ENCODE measurements around the gene LPCAT1.
"Not testable (repeated sequence)": the region's sequence is repeated elsewhere in the genome, so short reads cannot be mapped to it uniquely, and the experiment has no call there.

The LPCAT1 gene

DNA sequence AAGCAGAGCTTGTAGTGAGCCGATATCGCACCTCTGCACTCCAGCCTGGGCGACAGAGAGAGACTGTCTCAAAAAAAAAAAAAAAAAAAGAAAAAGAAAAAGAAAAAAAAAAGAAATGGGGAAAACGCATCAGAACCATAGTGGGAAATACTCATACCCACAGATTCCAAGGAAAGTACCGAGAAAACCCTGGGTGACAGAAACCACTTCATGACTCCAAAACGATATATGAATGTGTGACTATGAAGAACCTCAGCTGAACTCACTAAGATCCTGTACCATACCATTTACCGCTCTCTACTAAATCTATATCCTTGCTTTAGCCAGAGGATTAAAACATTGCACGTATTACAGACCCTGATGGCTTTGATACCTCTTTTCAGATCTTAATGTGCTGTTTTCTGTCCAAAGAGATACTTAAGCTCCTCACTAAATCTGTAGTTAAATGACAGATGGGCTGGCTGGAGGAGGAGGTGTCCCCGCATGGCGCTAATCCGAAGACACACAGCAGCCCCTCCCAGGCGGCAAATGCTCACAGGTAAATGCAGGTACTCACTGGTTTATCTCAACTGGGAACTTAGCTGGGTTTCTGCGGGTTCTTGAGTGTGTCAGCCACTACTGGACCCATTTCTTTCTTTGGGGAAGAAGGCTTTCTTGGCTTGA is 2.8 kb downstream of the LPCAT1 start:
- DNase-seq, result no peak

DNA sequence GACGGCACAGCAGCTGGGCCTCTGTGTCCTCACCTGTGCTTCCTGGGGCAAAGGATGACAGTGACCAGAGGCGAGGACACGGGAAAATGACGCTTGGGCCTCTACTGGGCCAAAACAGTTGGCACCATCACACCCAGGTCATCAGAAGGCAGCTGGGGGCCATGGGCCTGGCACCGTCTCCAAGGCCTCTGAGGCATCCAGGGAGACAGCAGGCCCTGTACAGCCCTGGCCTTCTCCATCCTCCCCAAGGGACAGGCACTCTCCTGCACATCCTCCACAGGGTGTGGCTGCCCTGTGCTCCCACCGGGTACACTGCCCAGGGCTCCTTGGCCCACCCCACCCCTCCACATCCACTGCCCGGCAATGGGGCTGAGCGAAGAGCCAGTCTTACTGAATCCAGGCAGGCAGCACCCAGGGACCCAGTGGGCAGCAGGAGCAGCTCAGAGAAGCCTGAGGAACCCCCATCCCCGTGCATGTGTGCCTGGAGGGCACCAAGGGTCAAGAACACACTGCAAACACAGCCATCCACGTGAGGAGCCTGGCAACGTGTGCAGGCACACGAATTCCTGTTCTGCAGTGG is 4.0 kb downstream of the LPCAT1 start:
- no peak for DNase-seq

DNA sequence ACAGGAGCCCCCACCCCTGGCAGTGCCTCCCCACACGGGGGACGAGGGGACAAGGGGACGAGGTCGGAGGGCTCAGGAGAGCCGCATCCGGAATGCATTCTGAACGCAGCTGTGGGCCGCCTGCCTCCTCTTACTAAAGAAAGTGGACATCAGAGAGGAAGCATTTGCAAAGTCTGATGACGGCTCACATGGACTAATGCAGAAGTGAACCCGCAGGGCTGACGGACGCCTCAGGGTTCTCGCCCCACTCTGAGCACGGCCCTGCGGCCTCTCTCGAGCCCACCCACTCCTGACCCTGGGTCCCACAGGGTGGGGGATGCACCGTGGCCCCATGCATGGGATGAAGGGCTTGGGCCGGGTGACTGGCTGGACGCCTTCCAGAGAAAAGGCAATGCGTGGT is 5.9 kb downstream of the LPCAT1 start:
- DNase-seq, result no peak

DNA sequence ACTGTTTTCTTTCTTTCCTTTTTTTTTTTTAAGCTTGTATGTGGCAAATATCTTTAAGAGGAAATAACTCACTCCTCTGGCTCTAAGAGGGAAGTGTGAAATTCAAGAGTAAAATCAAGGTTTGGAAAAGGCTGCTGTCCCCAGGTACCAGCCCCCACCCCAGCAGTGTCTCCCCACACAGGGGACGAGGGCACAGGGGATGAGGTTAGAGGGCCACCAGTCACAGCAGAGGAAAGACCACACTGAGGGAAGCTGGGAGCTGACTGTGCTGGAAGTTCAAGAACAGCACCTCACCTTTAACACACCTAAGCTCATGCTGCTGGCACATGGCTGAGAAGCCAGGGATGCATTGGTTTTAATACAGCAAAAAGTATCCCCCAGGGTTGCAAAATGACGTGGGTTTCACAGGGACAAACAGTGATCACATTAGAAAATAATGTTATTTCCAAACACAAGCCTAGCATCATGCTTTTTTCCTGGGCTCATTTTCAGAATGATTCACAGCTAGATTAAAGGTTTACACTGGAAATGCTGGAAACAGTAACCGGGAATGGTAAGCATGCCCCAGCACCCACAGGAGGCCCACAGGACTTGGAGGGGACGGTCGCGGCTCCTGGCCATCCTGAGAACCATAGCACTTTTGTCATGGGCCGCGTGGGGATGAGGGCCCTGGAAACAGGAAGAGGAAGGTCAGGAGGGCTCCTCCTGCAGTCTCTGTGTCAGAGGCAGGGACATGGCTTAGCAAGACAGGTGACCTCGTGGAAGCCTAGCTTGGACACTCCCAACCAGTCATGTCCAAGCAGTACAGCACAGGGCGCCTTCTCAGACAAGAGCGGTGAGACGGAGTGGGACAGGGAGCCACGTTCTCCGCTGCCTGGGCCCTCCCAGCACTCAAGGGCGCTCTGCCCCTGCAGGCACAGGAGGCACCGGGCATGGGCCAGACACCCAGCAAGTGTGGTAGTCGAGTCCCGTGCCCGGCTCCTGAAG is 6.9 kb downstream of the LPCAT1 start:
- no peak for DNase-seq

DNA sequence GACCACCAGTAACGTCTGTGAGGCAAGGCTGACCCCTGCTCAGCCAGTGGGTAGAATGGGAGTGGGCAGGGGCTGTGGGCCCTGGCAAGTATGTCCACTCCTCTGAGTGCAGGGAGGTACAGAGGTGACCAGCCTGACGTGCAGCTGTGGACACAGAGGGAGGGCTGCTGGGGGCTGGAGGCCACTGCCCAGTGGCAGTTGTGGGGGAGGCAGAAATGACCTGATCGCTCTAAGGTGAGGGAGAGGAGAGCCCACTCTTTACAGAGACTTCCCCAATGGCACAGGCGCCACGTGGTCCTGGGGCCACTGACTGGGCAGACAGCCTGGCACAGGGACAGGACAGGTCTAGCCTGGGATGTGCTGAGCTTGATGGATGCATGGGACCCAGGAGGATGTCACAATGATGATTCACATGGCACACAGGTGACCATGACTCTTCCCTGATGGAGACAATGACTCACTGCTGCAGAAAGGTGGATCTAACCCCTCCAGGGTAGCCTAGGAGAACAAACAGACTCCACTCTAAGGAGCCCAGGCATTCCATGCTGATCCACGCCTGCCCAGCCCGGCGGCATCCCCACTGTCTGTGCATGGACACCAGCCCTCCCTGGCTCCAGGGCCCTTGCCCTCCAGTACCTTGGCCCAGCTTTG is 7.7 kb downstream of the LPCAT1 start:
- DNase-seq, result no peak

DNA sequence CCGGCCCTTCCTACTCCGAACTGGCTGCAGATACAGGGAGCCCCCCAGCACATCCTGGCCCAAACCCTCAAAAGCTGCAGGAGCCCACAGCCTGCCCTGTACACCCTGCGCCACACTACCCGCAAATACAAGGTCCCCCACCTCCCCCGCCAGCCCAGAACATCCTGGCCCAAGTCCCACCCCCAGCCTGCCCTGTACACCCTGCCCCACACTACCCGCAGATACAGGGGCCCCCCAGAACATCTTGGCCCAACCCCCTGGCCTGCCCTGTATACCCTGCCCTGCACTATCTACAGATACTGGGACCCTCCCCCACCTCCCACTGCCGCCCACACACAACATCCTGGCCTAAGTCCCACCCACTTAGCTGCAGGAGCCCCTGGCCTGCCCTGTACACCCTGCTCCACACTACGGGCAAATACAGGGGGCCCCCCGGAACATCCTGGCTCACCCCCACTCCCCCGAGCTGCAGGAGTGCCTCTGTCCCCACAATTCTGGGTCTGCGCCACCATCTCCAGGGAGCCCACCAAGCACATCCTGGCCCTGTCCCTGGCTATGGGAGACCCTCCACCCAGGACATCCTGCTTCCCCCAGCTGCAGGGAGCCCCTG is 8.3 kb downstream of the LPCAT1 start:
- no peak for DNase-seq

DNA sequence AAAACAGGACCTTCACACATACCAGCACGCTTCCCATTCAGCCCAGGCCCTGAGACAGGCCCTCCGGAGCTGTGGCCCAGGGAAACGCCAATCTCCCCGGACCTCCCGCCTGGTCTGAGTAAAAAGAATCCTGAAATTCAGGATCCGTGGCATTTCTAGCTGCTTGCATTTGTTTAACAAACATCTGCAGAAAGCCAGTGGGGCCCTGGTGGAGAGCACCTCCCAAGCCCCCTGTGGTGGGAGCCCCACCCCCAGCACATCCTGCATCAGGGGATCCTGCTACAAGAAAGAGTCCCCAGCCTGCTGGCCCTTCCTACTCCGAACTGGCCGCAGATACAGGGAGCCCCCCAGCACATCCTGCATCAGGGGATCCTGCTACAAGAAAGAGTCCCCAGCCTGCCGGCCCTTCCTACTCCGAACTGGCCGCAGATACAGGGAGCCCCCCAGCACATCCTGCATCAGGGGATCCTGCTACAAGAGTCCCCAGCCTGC is 8.9 kb downstream of the LPCAT1 start:
- not testable (repeated sequence) for DNase-seq

DNA sequence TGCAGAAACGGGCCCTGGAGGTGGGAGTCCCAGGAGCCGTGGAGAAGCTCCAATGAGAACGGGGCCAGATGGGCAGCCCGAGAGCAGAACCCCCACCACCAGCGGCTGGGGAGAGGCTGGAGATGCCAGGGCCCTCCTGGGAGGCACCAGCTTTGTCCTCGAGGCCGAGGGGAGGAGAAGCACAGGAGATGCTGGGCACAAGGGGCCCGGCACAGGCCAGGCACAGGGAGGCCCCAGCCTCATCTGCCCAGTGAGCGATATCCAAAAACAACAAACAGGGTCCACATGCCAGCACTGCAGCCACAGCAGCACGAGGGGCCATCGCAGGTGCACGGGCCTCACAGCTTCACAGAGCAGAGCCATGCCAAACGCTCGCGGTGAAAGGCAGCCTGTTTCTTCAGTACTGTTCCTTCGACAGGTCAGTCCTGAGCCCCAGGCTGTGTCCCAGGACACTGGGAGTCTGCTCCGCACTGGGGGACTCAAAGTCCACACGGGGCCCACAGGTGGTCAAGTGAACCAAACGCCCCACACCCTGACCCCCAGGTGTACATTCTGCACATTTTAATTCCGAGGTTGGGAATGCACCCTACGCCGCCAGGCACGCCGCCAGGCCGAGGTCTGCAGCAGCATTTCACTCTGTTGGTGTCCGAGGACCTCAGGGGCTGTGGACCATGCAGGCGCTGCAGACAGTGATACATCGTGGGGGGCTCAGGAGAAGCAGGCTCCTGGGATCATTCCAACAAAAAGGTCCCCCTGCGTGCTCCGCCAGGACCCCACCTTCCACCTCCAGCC is 9.5 kb downstream of the LPCAT1 start:
- DNase-seq, result no peak

DNA sequence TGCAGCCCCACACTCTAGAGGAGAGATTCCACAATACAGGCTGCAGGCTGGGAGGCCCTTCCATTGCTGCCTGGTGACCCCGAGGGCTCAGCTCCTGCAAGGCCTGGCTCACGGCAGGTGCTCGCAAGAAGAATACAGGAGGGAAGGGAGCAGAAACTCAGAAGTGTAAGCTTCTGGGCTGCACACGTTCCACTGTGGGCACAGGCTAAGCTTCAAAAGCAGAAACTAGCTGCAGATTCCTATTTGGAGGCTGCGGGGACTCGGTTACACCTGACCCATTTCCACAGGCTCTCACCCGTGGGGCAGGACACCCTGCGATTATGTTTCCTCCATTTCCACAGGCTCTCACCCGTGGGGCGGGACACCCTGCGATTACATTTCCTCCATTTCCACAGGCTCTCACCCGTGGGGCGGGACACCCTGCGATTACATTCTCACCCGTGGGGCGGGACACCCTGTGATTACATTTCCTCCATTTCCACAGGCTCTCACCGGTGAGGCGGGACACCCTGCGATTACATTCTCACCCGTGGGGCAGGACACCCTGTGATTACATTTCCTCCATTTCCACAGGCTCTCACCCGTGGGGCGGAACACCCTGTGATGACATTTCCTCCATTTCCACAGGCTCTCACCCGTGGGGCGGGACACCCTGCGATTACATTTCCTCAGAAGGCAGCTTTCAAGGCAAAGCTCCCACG is 10.3 kb downstream of the LPCAT1 start:
- DNase-seq, result no peak

DNA sequence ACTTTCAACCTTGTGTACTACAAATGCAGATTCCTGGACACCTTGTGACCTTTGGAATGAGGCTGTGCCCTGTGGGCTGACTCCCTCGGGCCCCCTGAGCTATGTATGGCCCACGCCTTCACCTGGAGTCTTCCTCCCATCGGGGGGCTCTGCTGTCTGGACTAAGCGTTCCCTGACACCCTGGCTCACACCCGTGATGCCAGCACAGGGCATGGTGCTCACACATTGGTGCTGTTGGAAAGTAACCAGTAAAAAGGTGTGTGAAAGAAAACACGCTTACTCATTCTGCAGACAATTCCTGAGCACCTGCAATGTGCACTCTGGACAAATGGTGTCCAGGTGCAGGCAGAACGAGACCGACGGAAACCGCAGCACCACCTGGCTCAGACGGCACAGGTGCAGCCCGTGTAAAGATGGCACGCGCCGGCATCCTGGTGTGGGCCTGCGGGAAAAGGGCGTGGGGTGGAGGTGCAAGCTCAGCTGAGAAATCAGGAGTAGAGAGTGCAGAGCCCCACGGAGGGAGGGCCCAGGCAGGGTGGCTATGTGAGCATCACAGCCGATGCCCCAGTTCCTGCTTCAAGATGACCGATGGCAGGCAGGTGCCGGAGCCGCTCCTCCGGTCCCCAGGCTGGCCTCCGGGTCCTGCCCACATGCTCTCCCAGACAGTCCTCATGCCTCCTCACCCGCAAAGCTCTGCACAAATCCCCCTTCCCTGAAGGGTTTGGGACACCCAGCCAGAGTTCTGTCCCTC is 11.0 kb downstream of the LPCAT1 start:
- DNase-seq, result no peak

DNA sequence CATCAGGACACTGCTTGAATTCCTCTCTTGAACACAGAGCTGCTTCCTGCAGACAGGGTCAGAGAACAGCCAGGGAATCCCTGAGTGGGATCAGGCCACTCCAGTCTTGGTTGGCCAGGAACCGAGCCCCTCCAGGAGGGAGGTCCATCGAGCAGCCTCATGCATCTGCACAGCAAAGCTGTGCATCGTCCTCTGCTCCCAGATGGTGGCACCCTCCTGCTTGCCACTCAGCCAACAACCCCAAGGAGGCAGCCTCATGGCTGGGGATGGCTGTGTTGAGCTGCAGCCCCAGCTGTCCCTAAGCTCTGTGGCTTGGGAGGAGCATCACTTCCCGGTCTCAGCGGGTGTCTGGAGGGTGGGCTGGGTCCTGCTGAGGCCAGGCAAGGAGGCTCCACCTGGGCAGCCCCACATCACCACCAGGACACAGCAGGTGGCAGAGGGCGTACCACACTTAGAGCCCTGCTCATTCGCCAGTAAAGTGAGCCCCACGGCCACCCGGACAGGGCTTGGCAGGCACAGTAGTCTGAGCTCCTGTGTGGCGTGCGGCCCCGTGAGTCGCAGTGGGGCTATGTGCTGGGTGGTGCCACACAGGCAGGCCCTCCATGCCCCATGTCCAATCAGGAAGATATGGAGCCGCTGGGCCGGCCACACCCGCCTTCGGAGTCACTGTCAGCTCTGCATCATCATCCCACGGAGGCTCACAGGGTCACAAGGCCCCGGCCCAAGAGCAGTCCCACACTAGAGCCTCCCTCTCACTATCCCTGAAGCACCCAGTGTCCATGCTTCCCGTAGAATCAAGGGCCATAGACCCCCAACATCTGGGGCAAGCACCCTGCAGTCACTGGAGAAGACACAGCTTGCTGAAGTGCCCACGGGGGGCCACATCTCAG is 11.9 kb downstream of the LPCAT1 start:
- DNase-seq, result no peak

DNA sequence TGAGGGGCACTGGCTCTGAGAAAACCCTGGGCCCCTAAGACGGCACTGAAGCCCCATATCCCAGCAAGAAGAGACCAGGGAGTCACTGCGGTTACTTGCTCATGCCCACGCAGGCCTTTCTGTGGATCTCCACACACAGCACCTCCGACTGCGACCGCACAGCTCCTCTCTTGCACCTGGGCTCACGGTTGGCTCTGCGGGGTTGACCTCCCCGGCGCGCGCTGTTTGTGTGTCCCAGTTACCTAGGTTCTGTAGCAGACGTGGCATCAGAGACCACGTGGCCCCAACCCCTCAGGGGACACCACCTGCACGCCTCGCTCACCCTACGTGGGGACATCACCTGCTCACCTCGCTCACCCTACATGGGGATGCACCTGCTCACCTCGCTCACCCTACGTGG is 12.7 kb downstream of the LPCAT1 start:
- DNase-seq, result no peak

DNA sequence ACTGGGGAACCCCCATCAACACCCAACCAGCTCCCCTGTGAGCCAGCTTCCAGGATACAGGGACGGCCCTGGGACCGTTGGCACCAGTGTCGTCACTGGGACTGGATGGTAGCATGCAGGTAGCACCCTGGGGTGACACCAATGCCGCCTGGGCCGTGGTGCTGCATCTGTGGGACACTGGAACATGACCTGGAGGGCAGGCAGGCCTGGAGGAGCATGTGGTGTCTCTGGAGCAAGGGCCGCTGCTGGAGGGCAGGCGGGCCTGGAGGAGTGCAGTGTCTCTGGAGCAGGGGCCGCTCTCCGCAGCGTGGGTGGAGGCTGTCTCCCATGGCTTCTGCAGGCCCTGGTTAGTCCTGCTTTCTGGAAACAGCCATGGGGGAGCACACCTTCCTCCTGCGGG is 13.1 kb downstream of the LPCAT1 start:
- no peak for DNase-seq

DNA sequence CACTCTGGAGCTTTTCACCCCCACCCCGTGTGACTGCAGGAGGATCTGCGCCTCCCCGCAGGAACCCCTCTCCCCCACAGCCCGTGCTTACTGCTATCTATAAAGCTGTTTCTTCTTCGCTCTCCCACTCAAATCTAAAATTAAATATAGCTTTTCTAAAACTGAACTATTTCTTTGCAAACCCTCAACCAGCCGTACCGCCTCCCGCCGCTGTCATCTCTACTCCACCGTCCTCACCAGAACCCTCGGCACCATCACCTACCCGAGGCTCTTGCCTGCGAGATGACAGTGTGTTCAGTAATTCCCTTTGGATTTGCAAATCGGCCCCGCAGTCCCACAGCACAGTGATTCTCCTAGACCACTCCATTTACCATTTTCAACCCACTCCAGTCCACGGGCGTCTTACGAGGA is 13.6 kb downstream of the LPCAT1 start:
- DNase-seq, result no peak

DNA sequence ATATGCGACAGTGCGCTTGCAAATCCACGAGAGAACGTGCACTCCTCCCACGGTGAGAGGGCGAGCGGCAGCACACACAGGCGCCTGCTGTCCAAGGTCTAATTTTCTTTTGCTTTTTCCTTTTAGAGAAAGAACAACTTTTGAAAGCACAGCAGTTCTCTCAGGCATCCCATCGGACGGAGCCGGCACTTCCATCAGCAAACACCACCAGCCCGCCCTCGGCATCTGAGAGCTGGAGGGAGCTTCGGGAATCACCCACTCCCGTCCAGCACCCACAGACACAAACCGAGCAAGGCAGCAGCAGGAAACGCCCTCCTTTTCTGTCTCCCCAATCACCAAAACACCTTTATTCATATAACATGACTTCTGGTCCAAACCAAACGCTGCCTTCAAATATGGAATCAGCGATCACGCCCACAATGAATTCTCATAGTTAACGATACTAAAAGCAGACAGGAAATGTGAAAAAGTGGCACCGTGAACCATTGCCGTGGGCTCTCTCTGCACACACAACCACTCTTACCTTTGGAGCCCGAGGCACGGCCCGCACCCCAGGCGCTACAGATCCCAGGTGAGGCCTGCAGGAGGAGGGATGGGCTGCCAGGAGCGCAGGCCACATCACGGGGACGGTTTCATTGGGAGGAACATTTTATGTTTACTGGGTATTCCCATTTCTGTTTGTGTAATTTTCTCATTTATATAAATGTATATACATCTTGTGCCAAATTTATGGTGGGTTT is 14.2 kb downstream of the LPCAT1 start:
- DNase-seq, result no peak

DNA sequence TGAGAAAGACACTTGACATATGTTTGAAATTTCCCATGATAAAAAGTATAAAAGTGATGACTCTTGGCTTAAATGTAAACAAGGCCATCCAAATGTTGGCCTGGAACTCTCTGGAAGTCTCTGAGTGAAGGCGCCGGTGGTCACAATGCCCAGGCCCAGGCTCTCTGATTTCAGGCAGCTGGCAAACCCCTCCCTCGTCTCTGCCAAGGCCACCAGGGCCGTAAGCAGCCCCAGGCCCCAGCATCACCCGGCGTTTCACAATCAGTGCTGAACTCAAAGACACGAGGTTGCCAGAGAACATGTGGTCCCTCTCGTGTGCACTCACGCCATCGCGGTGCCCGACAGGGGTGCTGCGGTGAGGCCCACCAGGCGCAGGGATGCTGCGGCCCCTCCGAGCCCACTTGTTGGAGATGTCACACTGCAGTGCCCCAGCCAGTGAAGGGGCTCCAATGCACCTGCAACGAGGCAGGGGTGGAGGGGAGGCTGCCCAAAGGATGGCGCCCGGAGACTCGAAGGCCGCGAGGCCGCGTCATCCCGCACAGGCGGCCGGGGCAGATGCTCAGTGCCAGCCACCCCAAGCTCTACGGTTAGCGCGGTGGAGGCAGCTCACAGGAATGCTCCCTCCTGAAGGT is 15.0 kb downstream of the LPCAT1 start:
- no peak for DNase-seq

DNA sequence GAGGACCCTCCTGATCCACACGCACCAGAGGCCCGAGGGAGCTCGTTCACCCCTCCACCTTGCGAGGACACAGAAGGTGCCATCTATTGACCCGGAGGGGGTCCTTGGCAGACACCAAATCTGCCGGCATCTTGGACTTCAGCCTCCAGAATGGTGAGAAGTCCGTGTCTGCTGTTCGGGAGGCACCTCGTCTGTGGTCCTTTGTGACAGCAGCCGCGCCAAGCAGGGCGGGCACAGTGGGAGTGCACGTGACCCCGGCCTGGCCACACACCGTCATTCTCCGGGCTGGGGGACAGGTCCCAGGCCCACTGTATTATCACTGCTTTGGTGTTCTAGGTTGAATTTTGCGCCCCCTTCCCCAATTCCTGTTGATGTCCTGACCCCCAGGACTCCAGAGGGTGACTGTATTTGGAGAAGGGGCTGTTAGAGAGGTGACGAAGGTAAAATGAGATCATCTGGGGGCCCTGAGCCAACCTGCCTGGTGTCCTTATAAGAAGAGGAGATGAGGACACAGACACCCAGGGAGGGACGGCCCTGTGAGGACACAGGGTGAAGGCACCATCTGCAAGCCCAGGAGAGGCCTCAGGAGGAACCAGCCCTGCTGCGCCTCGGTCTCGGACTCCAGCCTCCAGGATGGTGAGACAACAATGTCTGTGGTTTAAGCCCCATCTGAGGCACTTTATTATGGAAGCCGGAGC is 15.7 kb downstream of the LPCAT1 start:
- DNase-seq, result no peak

DNA sequence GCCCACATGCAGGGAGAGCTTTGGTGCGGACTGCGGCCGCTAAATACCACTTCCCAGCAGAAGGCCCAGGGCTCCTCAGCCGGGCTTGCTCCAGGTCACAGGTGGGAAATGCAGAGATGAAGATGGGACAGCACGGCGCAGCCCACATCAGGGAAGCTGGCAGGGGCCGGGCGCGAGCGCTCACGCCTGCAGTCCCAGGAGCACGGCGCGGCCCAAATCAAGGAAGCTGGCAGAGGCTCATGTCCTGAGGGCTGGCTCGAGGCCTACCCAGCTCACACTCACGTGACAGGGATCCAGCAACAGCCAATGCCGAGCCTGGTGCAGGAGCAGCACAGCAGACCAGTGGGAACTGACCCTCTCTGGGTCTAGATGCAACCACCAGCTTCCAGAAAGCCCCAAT is 16.3 kb downstream of the LPCAT1 start:
- DNase-seq, result no peak
